ENCODE data around the gene ADAMTS12. TPM values are rescaled to one million over a fixed set of nuclear protein-coding genes. Genes with fewer than 3 reads are reported as not detected.

The ADAMTS12 gene
- total RNA-seq, 1 experiment from 2014 or later: 1.2 TPM

- Mint-ChIP-seq H3K27ac (ENCODE audit: unreplicated experiment) (no peak overlapping the region), H3K27me3 (ENCODE audit: unreplicated experiment) (peaks cover 12% of the 10 kb centered on the region), H3K4me3 (ENCODE audit: low read depth, unreplicated experiment) (no peak overlapping the region), H3K36me3 (ENCODE audit: insufficient read depth, unreplicated experiment) (no peaks in the 10 kb centered on the region), H3K4me1 (ENCODE audit: low read depth, unreplicated experiment) (no peaks in the 10 kb centered on the region), H3K9me3 (ENCODE audit: low read depth, unreplicated experiment) (peaks cover 2% of the 10 kb centered on the region)
- TF ChIP-seq CTCF (IDR thresholded peaks at IDR 0.05; ENCODE audit: unreplicated experiment): no peak
- BruUV-seq (replicated peaks): no TSS peak
- intact Hi-C loops (cut with micrococcal nuclease; ENCODE audit: unreplicated experiment): no loop called here
- no peak for DNase-seq
- CTCF ChIA-PET: no interaction called here
Observed at GRCh38 chr5:33753704-33754103, 138.1 kb downstream of the ADAMTS12 start.

GRCh38 chr5:33748754-33749153, 143.0 kb downstream of the ADAMTS12 start:
- Mint-ChIP-seq H3K4me1 (ENCODE audit: low read depth, unreplicated experiment) (no peaks in the 10 kb centered on the region), H3K27me3 (ENCODE audit: unreplicated experiment) (peaks cover 7% of the 10 kb centered on the region), H3K4me3 (ENCODE audit: low read depth, unreplicated experiment) (no peak overlapping the region), H3K9me3 (ENCODE audit: low read depth, unreplicated experiment) (peaks cover 2% of the 10 kb centered on the region), H3K27ac (ENCODE audit: unreplicated experiment) (no peak overlapping the region), H3K36me3 (ENCODE audit: insufficient read depth, unreplicated experiment) (no peaks in the 10 kb centered on the region)
- intact Hi-C loops (cut with micrococcal nuclease; ENCODE audit: unreplicated experiment): no loop called here
- no peak for TF ChIP-seq CTCF (IDR thresholded peaks at IDR 0.05; ENCODE audit: unreplicated experiment)
- CTCF ChIA-PET: no interaction called here
- BruUV-seq (replicated peaks): no TSS peak
- DNase-seq: no peak

GRCh38 chr5:33745101-33745770, 146.6 kb downstream of the ADAMTS12 start:
- H3K9me3 Mint-ChIP-seq (ENCODE audit: low read depth, unreplicated experiment): no peaks in the 10 kb centered on the region
- no peaks in the 10 kb centered on the region for H3K4me1 Mint-ChIP-seq (ENCODE audit: low read depth, unreplicated experiment)
- intact Hi-C loops (cut with micrococcal nuclease; ENCODE audit: unreplicated experiment): no loop called here
- no peak for TF ChIP-seq CTCF (IDR thresholded peaks at IDR 0.05; ENCODE audit: unreplicated experiment)
- DNase-seq: no peak
- BruUV-seq (replicated peaks): no TSS peak
- H3K27ac Mint-ChIP-seq (ENCODE audit: unreplicated experiment): no peak overlapping the region
- CTCF ChIA-PET: interaction anchor here (1.2 kb wide), 1 partner anchor 225 kb away, joined by 3 read pairs; no protein-coding TSS in a partner anchor
- no peaks in the 10 kb centered on the region for H3K36me3 Mint-ChIP-seq (ENCODE audit: insufficient read depth, unreplicated experiment)
- no peak overlapping the region for H3K4me3 Mint-ChIP-seq (ENCODE audit: low read depth, unreplicated experiment)
- no peaks in the 10 kb centered on the region for H3K27me3 Mint-ChIP-seq (ENCODE audit: unreplicated experiment)

- no peaks in the 10 kb centered on the region for H3K27me3 Mint-ChIP-seq (ENCODE audit: unreplicated experiment)
- no peaks in the 10 kb centered on the region for H3K4me1 Mint-ChIP-seq (ENCODE audit: low read depth, unreplicated experiment)
- no peak overlapping the region for H3K27ac Mint-ChIP-seq (ENCODE audit: unreplicated experiment)
- no peaks in the 10 kb centered on the region for H3K36me3 Mint-ChIP-seq (ENCODE audit: insufficient read depth, unreplicated experiment)
- intact Hi-C loops (cut with micrococcal nuclease; ENCODE audit: unreplicated experiment): no loop called here
- TF ChIP-seq CTCF (IDR thresholded peaks at IDR 0.05; ENCODE audit: unreplicated experiment): no peak
- CTCF ChIA-PET: no interaction called here
- H3K4me3 Mint-ChIP-seq (ENCODE audit: low read depth, unreplicated experiment): no peak overlapping the region
- BruUV-seq (replicated peaks): no TSS peak
- no peaks in the 10 kb centered on the region for H3K9me3 Mint-ChIP-seq (ENCODE audit: low read depth, unreplicated experiment)
- no peak for DNase-seq
Observed at GRCh38 chr5:33743099-33743498, 148.7 kb downstream of the ADAMTS12 start.

All from Calu3 (cell line).